ENCODE measurements around the gene PRMT1. TPM values are rescaled to one million over a fixed set of nuclear protein-coding genes. Genes with fewer than 3 reads are reported as not detected.

PRMT1 gene
- total and polyA plus RNA-seq, 9 of the 15 experiments (the other 6 are each of a cell fraction or from before 2014, with no cell fraction given): 13.3 to 464 (median 326) TPM

- TF ChIP-seq MLLT1 (IDR thresholded peaks at IDR 0.05) (peak in 1 of 2 experiments; percentile 83; a peak in 1 of 4 replicates), NCOA4 (IDR thresholded peaks at IDR 0.05; ENCODE audit: partially characterized antibody) (no peak), ZNF140 (CRISPR knock-in tag; IDR thresholded peaks at IDR 0.05) (no peak), NR3C1 (CRISPR knock-in tag; IDR thresholded peaks at IDR 0.05) (no peak), SPI1 (IDR thresholded peaks at IDR 0.05; ENCODE audit: borderline replicate concordance, low read depth, low read length) (peak; percentile 26; the same call in 1 of the 2 replicates), ZNF280A (IDR thresholded peaks at IDR 0.05; ENCODE audit: low read depth, partially characterized antibody) (no peak), EP300 (IDR thresholded peaks at IDR 0.05; ENCODE audit: low read length) (peak; percentile 45; the same call in 1 of the 2 replicates), XRCC3 (IDR thresholded peaks at IDR 0.05) (no peak), HNRNPH1 (optimal IDR thresholded peaks at IDR 0.05; ENCODE audit: low read depth, low read length) (no peak), KDM4B (IDR thresholded peaks at IDR 0.05; ENCODE audit: borderline replicate concordance in 2 of 2, low read depth in 1 of 2) (peak in 1 of 2 experiments; percentile 45; a peak in 1 of 4 replicates), RBBP5 (IDR thresholded peaks at IDR 0.05; ENCODE audit: borderline replicate concordance, insufficient read depth, low read length, poor library complexity, severe bottlenecking) (peak; percentile 20), MBD2 (IDR thresholded peaks at IDR 0.05; ENCODE audit: borderline replicate concordance, low read depth) (peak; percentile 66), MCM2 (IDR thresholded peaks at IDR 0.05; ENCODE audit: low read depth) (no peak), ZNF232 (CRISPR knock-in tag; IDR thresholded peaks at IDR 0.05) (no peak), ZNF655 (CRISPR knock-in tag; IDR thresholded peaks at IDR 0.05) (no peak), THRA (IDR thresholded peaks at IDR 0.05) (no peak), ZMIZ1 (IDR thresholded peaks at IDR 0.05; ENCODE audit: low read depth in 2 of 2, low read length in 2 of 2) (no peak), ETV5 (CRISPR knock-in tag; IDR thresholded peaks at IDR 0.05; ENCODE audit: low read depth) (peak; percentile 93)
These were observed 36.8 kb upstream of the PRMT1 start, which contains the start of gene RRAS (continued) for GRCh38 chr19:49640113-49640898.
